K562 (cell line): ENCODE results near the gene SORCS1. TPM values are rescaled to one million over a fixed set of nuclear protein-coding genes. Genes with fewer than 3 reads are reported as not detected.

Experiments
- CEBPG ChIP-seq, 3 experiments: fragments of 200-800 bp in 1 of 3; sonication (Bioruptor generic) in 1 of 3; sonication (generic) in 1 of 3; formaldehyde crosslinking in 1 of 3; IDR thresholded peaks in 2 of 3; conservative IDR thresholded peaks in 1 of 3; 2 replicates each; pipeline versions ENCODE4 v1.6.1 to v1.8.0; 2016 to 2022; ENCODE audit warnings: missing compliant biosample characterization in 2 of 3, missing genetic modification characterization in 2 of 3, mild to moderate bottlenecking in 1 of 3, missing genetic modification reagents in 1 of 3
- CREB3 ChIP-seq: fragments of 450-650 bp; conservative IDR thresholded peaks from 2 replicates; pipeline ENCODE4 v1.6.1; 2016; ENCODE audit warnings: missing genetic modification characterization, low read depth, mild to moderate bottlenecking, missing compliant biosample characterization, moderate library complexity
- EGR1 ChIP-seq: fragments of 450-650 bp; conservative IDR thresholded peaks from 2 replicates; pipeline ENCODE4 v1.6.1; 2017; ENCODE audit warnings: mild to moderate bottlenecking
- HMG20B ChIP-seq: fragments of 250-450 bp; sonication (Bioruptor Pico); IDR thresholded peaks from 2 replicates; pipeline ENCODE4 v1.5.0; 2021; ENCODE audit warnings: mild to moderate bottlenecking
- KAT8 ChIP-seq: fragments of 450-650 bp; IDR thresholded peaks from 2 replicates; pipeline ENCODE4 v1.6.1; 2016; ENCODE audit warnings: low read depth, mild to moderate bottlenecking
- MCM7 ChIP-seq, 2 experiments: fragments of 450-650 bp; IDR thresholded peaks; 2 replicates each; pipeline ENCODE4 v1.6.1; 2016 to 2018
- RUNX1 ChIP-seq: sonication (generic); IDR thresholded peaks from 2 replicates; pipeline ENCODE4 v1.6.1; 2016; ENCODE audit warnings: antibody characterized with exemption, low read depth
- TARDBP ChIP-seq: fragments of 450-650 bp; IDR thresholded peaks from 2 replicates; pipeline ENCODE4 v1.6.1; 2016
- ZNF384 ChIP-seq: IDR thresholded peaks from 2 replicates; pipeline ENCODE4 v1.6.1; 2012; ENCODE audit warnings: low read depth, low read length, improper control_type of control experiment
- ZNF407 ChIP-seq: fragments of 450-650 bp; IDR thresholded peaks from 2 replicates; pipeline ENCODE4 v1.6.1; 2016; ENCODE audit warnings: low read depth
- ZNF740 ChIP-seq, 3 experiments: fragments of 200-800 bp in 1 of 3; sonication (Bioruptor generic) in 1 of 3; sonication (generic) in 1 of 3; formaldehyde crosslinking in 1 of 3; IDR thresholded peaks; 2 replicates each; pipeline versions ENCODE4 v1.6.1 to v1.8.0; 2016 to 2022; ENCODE audit warnings: mild to moderate bottlenecking in 2 of 3, missing compliant biosample characterization in 2 of 3, missing genetic modification characterization in 2 of 3, missing genetic modification reagents in 1 of 3
- polyA plus RNA-seq, 8 experiments: library from polyadenylated mRNA; depleted of rRNA in 4 of 8; stranded (reverse) in 5 of 8; unstranded in 3 of 8; fragments of >200 nt; fragmentation: Nextera tagmentation in 2 of 8; fragmentation: Illumina TruSeq in 1 of 8; extraction: Ambion mirVana in 2 of 8; extraction: Trizol in 1 of 8; gene quantifications; 2 replicates each; pipeline versions ENCODE4 v1.2.1 to v1.2.3, GENCODE V29; 2011 to 2014; ENCODE audit warnings: inconsistent platforms in 1 of 8, missing spikeins in 1 of 8
- total RNA-seq, 7 experiments: library from RNA; depleted of rRNA in 6 of 7; stranded (reverse); fragments of >200 nt in 6 of 7; fragmentation: Illumina TruSeq in 2 of 7; extraction: Trizol in 2 of 7; gene quantifications; 2 replicates each; pipeline versions ENCODE4 v1.2.1 to v1.2.3, GENCODE V29; 2011 to 2021; ENCODE audit warnings: low replicate concordance in 1 of 7

Gene SORCS1
- total and polyA plus RNA-seq, 9 of the 15 experiments (the other 6 are each of a cell fraction or from before 2014, with no cell fraction given) = 1.5 to 3.9 (median 2.7) TPM

- TF ChIP-seq ZNF407 (no peak), EGR1 (no peak), TARDBP (no peak), ZNF740 (CRISPR knock-in tag; IDR thresholded peaks at IDR 0.05) (no peak), ZNF740 (tag; IDR thresholded peaks at IDR 0.05) (no peak), CREB3 (tag) (no peak), CEBPG (CRISPR knock-in tag; IDR thresholded peaks at IDR 0.05) (no peak), CEBPG (tag; conservative IDR thresholded peaks at IDR 0.05 in 1 of 2, IDR thresholded peaks at IDR 0.05 in 1 of 2) (no peak), RUNX1 (no peak), ZNF384 (no peak), KAT8 (no peak), HMG20B (CRISPR knock-in tag) (no peak), MCM7 (IDR thresholded peaks at IDR 0.05) (no peak)
Observed at GRCh38 chr10:106913348-106913747, 251.2 kb downstream of the SORCS1 start (continued).
